ENCODE data around the gene S100A9. TPM values are rescaled to one million over a fixed set of nuclear protein-coding genes. Genes with fewer than 3 reads are reported as not detected.

S100A9 gene
- total and polyA plus RNA-seq, 9 donors = 8.8 to 96.3 (median 33.2) TPM

- intact Hi-C loops (cut with DNase I) = no loop called here
- no peak overlapping the region for H3K4me3 ChIP-seq
- H3K27me3 ChIP-seq = no peaks in the 10 kb centered on the region
- no peak overlapping the region for H3K27ac ChIP-seq
- no peaks in the 10 kb centered on the region for H3K4me1 ChIP-seq (ENCODE audit: insufficient read depth)
- DNase-seq = no peak
- WGBS, 3 donors = 75 to 78% (median 75%) methylated on average over 19 of the region's 19 CpGs
- no peaks in the 10 kb centered on the region for H3K36me3 ChIP-seq
- no peak for TF ChIP-seq EP300 (IDR thresholded peaks at IDR 0.05)
- H3K9me3 ChIP-seq = no peaks in the 10 kb centered on the region
Observed at GRCh38 chr1:153397051-153397923, 39.6 kb downstream of the S100A9 start.

- no peaks in the 10 kb centered on the region for H3K27me3 ChIP-seq
- H3K4me1 ChIP-seq (ENCODE audit: insufficient read depth) = no peaks in the 10 kb centered on the region
- H3K27ac ChIP-seq = no peak overlapping the region
- no peaks in the 10 kb centered on the region for H3K36me3 ChIP-seq
- H3K4me3 ChIP-seq = no peak overlapping the region
- H3K9me3 ChIP-seq = no peaks in the 10 kb centered on the region
- no peak for DNase-seq
- WGBS, 3 donors = 82 to 87% (median 84%) methylated on average over 6 of the region's 6 CpGs
- intact Hi-C loops (cut with DNase I) = no loop called here
- TF ChIP-seq CTCF (IDR thresholded peaks at IDR 0.05) (no peak), EP300 (IDR thresholded peaks at IDR 0.05) (no peak), POLR2A (IDR thresholded peaks at IDR 0.05) (no peak)
Observed at GRCh38 chr1:153397924-153398651, 40.4 kb downstream of the S100A9 start.

- no peak for TF ChIP-seq POLR2A (IDR thresholded peaks at IDR 0.05)
- no peak for TF ChIP-seq CTCF (IDR thresholded peaks at IDR 0.05)
- TF ChIP-seq EP300 (IDR thresholded peaks at IDR 0.05) = no peak
- intact Hi-C loops (cut with DNase I) = no loop called here
- H3K4me1 ChIP-seq (ENCODE audit: insufficient read depth) = no peaks in the 10 kb centered on the region
- H3K36me3 ChIP-seq = no peaks in the 10 kb centered on the region
- DNase-seq = no peak
- H3K27ac ChIP-seq = no peak overlapping the region
- no peaks in the 10 kb centered on the region for H3K27me3 ChIP-seq
- WGBS, 3 donors = 86 to 92% (median 88%) methylated on average over 7 of the region's 7 CpGs
- no peaks in the 10 kb centered on the region for H3K9me3 ChIP-seq
- no peak overlapping the region for H3K4me3 ChIP-seq
Observed at GRCh38 chr1:153399401-153400055, 41.9 kb downstream of the S100A9 start.

- no peaks in the 10 kb centered on the region for H3K36me3 ChIP-seq
- no peak for DNase-seq
- H3K9me3 ChIP-seq = no peaks in the 10 kb centered on the region
- TF ChIP-seq EP300 (IDR thresholded peaks at IDR 0.05) = no peak
- TF ChIP-seq CTCF (IDR thresholded peaks at IDR 0.05) = no peak
- no peak for TF ChIP-seq POLR2A (IDR thresholded peaks at IDR 0.05)
- 59 to 66% (median 63%) methylated on average over 5 of the region's 5 CpGs for WGBS, 3 donors
- H3K27ac ChIP-seq = no peak overlapping the region
- no peaks in the 10 kb centered on the region for H3K27me3 ChIP-seq
- no peak overlapping the region for H3K4me3 ChIP-seq
- intact Hi-C loops (cut with DNase I) = no loop called here
- no peaks in the 10 kb centered on the region for H3K4me1 ChIP-seq (ENCODE audit: insufficient read depth)
Observed at GRCh38 chr1:153400244-153400643, 42.6 kb downstream of the S100A9 start.

Data from ovary (tissue), 9 donors.